GM12878 (cell line): ENCODE results near the gene PRKCZ. TPM values are rescaled to one million over a fixed set of nuclear protein-coding genes. Genes with fewer than 3 reads are reported as not detected.

Source experiments
- ATAC-seq: fragments of 200-7000 bp; cut with Tn5 transposase; 3 replicates; pipeline ENCODE4 v1.9.1; 2020; ENCODE audit warnings: mild to moderate bottlenecking, moderate library complexity
- BruUV-seq: library from RNA; stranded (reverse); fragments of 400-500 nt; replicated peaks from 2 replicates; lab custom pipeline; 2021; lab: Mats Ljungman, UMichigan
- CTCF ChIA-PET: fragments of 300-600 bp; sonication (Branson Sonifier 250); formaldehyde crosslinking; extraction: SDS; loops from one replicate; lab custom pipeline; 2021; ENCODE audit warnings: inconsistent platforms; lab: Yijun Ruan, JAX
- POLR2A ChIA-PET: fragments of 350-600 bp; formaldehyde crosslinking; extraction: SDS; loops from one replicate; lab custom pipeline; 2021; ENCODE audit warnings: inconsistent platforms; lab: Charles Lee
- RAD21 ChIA-PET: fragments of 300-600 bp; sonication (Branson Sonifier 250); formaldehyde crosslinking; loops from one replicate; lab custom pipeline; 2023; ENCODE audit warnings: antibody characterized with exemption; ENCODE audit not compliant: unreplicated experiment; lab: Charles Lee
- SMC1A ChIA-PET: fragments of 300-600 bp; sonication (Branson Sonifier 250); formaldehyde crosslinking; loops from one replicate; lab custom pipeline; 2023; ENCODE audit not compliant: unreplicated experiment, uncharacterized antibody; lab: Charles Lee
- DNase-seq: peaks from one replicate; pipeline ENCODE4 v3.0.0-alpha.2; 2011; ENCODE audit warnings: low read depth, low spot score
- FAIRE-seq: peaks from 3 replicates; lab custom pipeline; 2011; peaks lifted over from hg19 to GRCh38; lab: Jason Lieb, UNC
- H2AFZ ChIP-seq: 2 replicates; pipeline ENCODE4 v1.6.0; 2011; ENCODE audit warnings: low read depth, low read length, control low read depth; ENCODE audit not compliant: control insufficient read depth
- H3K27ac ChIP-seq: 2 replicates; pipeline ENCODE4 v1.5.1; 2011; ENCODE audit warnings: control low read depth; ENCODE audit not compliant: control insufficient read depth, insufficient read depth
- H3K27me3 ChIP-seq, 2 experiments: replicated peaks in 1 of 2; 2 replicates each; pipeline versions ENCODE4 v1.6.0 to v1.6.1; 2011; ENCODE audit warnings: low read length in 1 of 2; ENCODE audit not compliant: control insufficient read depth in 2 of 2, insufficient read depth in 2 of 2
- H3K36me3 ChIP-seq, 2 experiments: 2 replicates each; pipeline ENCODE4 v1.5.1; 2011; ENCODE audit warnings: low read length in 1 of 2; ENCODE audit not compliant: control insufficient read depth in 2 of 2, insufficient read depth in 2 of 2
- H3K4me1 ChIP-seq: 2 replicates; pipeline ENCODE4 v1.6.1; 2011; ENCODE audit warnings: mild to moderate bottlenecking, low read length, moderate library complexity, mixed read lengths; ENCODE audit not compliant: control insufficient read depth, insufficient read depth
- H3K4me2 ChIP-seq: 2 replicates; pipeline ENCODE4 v1.6.0; 2011; ENCODE audit warnings: control low read depth; ENCODE audit not compliant: control insufficient read depth, insufficient read depth
- H3K4me3 ChIP-seq: fragments of 200-600 bp; sonication (generic); 2 replicates; pipeline ENCODE4 v1.5.1; 2016
- H3K79me2 ChIP-seq: 2 replicates; pipeline ENCODE4 v1.6.0; 2011; ENCODE audit warnings: low read length; ENCODE audit not compliant: control insufficient read depth, insufficient read depth
- H3K9ac ChIP-seq: 2 replicates; pipeline ENCODE4 v1.8.0; 2011; ENCODE audit warnings: low read length, control low read depth, mixed read lengths; ENCODE audit not compliant: control insufficient read depth, insufficient read depth
- H3K9me3 ChIP-seq: replicated peaks from 3 replicates; pipeline ENCODE4 v1.5.1; 2011; ENCODE audit warnings: mild to moderate bottlenecking, low read length; ENCODE audit not compliant: control insufficient read depth, insufficient read depth
- H4K20me1 ChIP-seq: 2 replicates; pipeline ENCODE4 v1.6.0; 2011; ENCODE audit not compliant: control insufficient read depth, insufficient read depth
- CHD4 ChIP-seq: fragments of 200-600 bp; sonication (generic); IDR thresholded peaks from 2 replicates; pipeline ENCODE4 v1.6.1; 2016; ENCODE audit warnings: mild to moderate bottlenecking
- CUX1 ChIP-seq: IDR thresholded peaks from 2 replicates; pipeline ENCODE4 v1.6.1; 2012; ENCODE audit warnings: improper control_type of control experiment, low read depth, low read length; ENCODE audit not compliant: insufficient replicate concordance
- HCFC1 ChIP-seq: fragments of 150-350 bp; IDR thresholded peaks from 2 replicates; pipeline ENCODE4 v1.6.1; 2014; ENCODE audit warnings: low read length
- IKZF2 ChIP-seq, 2 experiments: fragments of 450-650 bp; IDR thresholded peaks; 2 replicates each; pipeline ENCODE4 v1.6.1; 2017; ENCODE audit warnings: mild to moderate bottlenecking in 2 of 2, moderate library complexity in 2 of 2
- NRF1 ChIP-seq: conservative IDR thresholded peaks from 2 replicates; pipeline ENCODE4 v1.6.1; 2011; ENCODE audit warnings: mild to moderate bottlenecking, low read depth, low read length, improper control_type of control experiment
- SREBF2 ChIP-seq: IDR thresholded peaks from 2 replicates; pipeline ENCODE4 v1.6.1; 2012; ENCODE audit warnings: mild to moderate bottlenecking, low read length
- TARDBP ChIP-seq: IDR thresholded peaks from 2 replicates; pipeline ENCODE4 v1.6.1; 2016; ENCODE audit warnings: borderline replicate concordance
- TCF7 ChIP-seq: IDR thresholded peaks from 2 replicates; pipeline ENCODE4 v1.6.1; 2014; ENCODE audit warnings: antibody characterized with exemption, borderline replicate concordance
- ZNF24 ChIP-seq: fragments of 450-650 bp; IDR thresholded peaks from 2 replicates; pipeline ENCODE4 v1.6.1; 2017; ENCODE audit warnings: antibody characterized with exemption, mild to moderate bottlenecking
- WGBS: methylation state at CpG from one replicate; pipeline ENCODE4 v1.1.6; 2016; ENCODE audit warnings: low lambda C conversion rate; ENCODE audit not compliant: insufficient replicate concordance, insufficient coverage; ENCODE audit errors: missing lambda C conversion rate; 5-methylcytosine and 5-hydroxymethylcytosine counted together
- in situ Hi-C: fragments of 300-500 bp; cut with MboI; formaldehyde crosslinking; loops from 9 replicates; pipeline ENCODE4 v1.14.3; 2018; ENCODE audit warnings: mixed read lengths
- intact Hi-C: fragments of 100-400 bp; cut with micrococcal nuclease; formaldehyde crosslinking; loops from one replicate; pipeline ENCODE4 v1.14.2; 2022; ENCODE audit not compliant: unreplicated experiment
- polyA plus RNA-seq, 11 experiments: library from polyadenylated mRNA; depleted of rRNA in 4 of 11; unstranded in 6 of 11; stranded (reverse) in 5 of 11; fragments of >200 nt; fragmentation: Nextera tagmentation in 4 of 11; fragmentation: Illumina TruSeq in 1 of 11; extraction: Ambion mirVana in 4 of 11; extraction: Trizol in 1 of 11; gene quantifications; 1 replicate in 1 of 11; 2 replicates in 10 of 11; pipeline versions ENCODE4 v1.2.1 to v1.2.3, GENCODE V29; 2011 to 2016; ENCODE audit warnings: inconsistent platforms in 2 of 11, missing spikeins in 2 of 11, low read depth in 1 of 11
- total RNA-seq, 4 experiments: library from RNA; depleted of rRNA in 3 of 4; stranded (reverse); fragments of >200 nt in 3 of 4; fragmentation: Illumina TruSeq in 1 of 4; extraction: Trizol in 1 of 4; gene quantifications; 2 replicates each; pipeline versions ENCODE4 v1.2.1 to v1.2.3, GENCODE V29; 2013 to 2021
- TF ChIP-seq, protein P1 (sequence below): IDR thresholded peaks from 2 replicates; pipeline ENCODE4 v1.6.1; 2012; ENCODE audit warnings: mild to moderate bottlenecking, low read depth, low read length
- TF ChIP-seq, protein P2 (sequence below): fragments of 450-650 bp; IDR thresholded peaks from 2 replicates; pipeline ENCODE4 v1.6.1; 2017; ENCODE audit warnings: low read depth, mild to moderate bottlenecking, moderate library complexity

The PRKCZ gene
- total and polyA plus RNA-seq, 10 of the 15 experiments (the other 5 are each of a cell fraction or from before 2014, with no cell fraction given): 0.05 to 1.9 (median 0.64) TPM; not detected in 1

GRCh38 chr1:2021550-2021949 lies 28.7 kb upstream of the PRKCZ start:
- Histone ChIP-seq H3K27ac (no peak overlapping the region), H3K4me3 (no peak overlapping the region), H3K4me1 (no peaks in the 10 kb centered on the region), H3K79me2 (no peaks in the 10 kb centered on the region), H2AFZ (no peak overlapping the region), H3K4me2 (no peak overlapping the region), H3K36me3 (no peaks in the 10 kb centered on the region), H3K9me3 (no peaks in the 10 kb centered on the region), H3K27me3 (peaks cover 0 to 3% of the 10 kb centered on the region in 2 experiments; a peak in 2 of 4 replicates), H3K9ac (no peak overlapping the region), H4K20me1 (no peaks in the 10 kb centered on the region)
- ATAC-seq (no peak), DNase-seq (no peak), FAIRE-seq (no peak)
- SMC1A ChIA-PET: no interaction called here
- no TSS peak for BruUV-seq
- RAD21 ChIA-PET: no interaction called here
- POLR2A ChIA-PET: no interaction called here
- in situ Hi-C loops: no loop called here
- intact Hi-C loops: no loop called here
- TF ChIP-seq SREBF2: no peak
- TF ChIP-seq CHD4: no peak
- no peak for TF ChIP-seq IKZF2 (IDR thresholded peaks at IDR 0.05)
- no peak for TF ChIP-seq ZNF24
- TF ChIP-seq CUX1: no peak
- TF ChIP-seq HCFC1: no peak
- TF ChIP-seq NRF1: no peak
- no peak for TF ChIP-seq TARDBP
- no peak for TF ChIP-seq TCF7
- TF ChIP-seq, protein P1, sequence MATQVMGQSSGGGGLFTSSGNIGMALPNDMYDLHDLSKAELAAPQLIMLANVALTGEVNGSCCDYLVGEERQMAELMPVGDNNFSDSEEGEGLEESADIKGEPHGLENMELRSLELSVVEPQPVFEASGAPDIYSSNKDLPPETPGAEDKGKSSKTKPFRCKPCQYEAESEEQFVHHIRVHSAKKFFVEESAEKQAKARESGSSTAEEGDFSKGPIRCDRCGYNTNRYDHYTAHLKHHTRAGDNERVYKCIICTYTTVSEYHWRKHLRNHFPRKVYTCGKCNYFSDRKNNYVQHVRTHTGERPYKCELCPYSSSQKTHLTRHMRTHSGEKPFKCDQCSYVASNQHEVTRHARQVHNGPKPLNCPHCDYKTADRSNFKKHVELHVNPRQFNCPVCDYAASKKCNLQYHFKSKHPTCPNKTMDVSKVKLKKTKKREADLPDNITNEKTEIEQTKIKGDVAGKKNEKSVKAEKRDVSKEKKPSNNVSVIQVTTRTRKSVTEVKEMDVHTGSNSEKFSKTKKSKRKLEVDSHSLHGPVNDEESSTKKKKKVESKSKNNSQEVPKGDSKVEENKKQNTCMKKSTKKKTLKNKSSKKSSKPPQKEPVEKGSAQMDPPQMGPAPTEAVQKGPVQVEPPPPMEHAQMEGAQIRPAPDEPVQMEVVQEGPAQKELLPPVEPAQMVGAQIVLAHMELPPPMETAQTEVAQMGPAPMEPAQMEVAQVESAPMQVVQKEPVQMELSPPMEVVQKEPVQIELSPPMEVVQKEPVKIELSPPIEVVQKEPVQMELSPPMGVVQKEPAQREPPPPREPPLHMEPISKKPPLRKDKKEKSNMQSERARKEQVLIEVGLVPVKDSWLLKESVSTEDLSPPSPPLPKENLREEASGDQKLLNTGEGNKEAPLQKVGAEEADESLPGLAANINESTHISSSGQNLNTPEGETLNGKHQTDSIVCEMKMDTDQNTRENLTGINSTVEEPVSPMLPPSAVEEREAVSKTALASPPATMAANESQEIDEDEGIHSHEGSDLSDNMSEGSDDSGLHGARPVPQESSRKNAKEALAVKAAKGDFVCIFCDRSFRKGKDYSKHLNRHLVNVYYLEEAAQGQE: no peak
- TF ChIP-seq, protein P2, sequence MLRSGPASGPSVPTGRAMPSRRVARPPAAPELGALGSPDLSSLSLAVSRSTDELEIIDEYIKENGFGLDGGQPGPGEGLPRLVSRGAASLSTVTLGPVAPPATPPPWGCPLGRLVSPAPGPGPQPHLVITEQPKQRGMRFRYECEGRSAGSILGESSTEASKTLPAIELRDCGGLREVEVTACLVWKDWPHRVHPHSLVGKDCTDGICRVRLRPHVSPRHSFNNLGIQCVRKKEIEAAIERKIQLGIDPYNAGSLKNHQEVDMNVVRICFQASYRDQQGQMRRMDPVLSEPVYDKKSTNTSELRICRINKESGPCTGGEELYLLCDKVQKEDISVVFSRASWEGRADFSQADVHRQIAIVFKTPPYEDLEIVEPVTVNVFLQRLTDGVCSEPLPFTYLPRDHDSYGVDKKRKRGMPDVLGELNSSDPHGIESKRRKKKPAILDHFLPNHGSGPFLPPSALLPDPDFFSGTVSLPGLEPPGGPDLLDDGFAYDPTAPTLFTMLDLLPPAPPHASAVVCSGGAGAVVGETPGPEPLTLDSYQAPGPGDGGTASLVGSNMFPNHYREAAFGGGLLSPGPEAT: no peak
- CTCF ChIA-PET: no interaction called here
- 64% methylated on average over 23 of the region's 25 CpGs for WGBS
